ENCODE measurements around the gene RBFOX1. TPM values are rescaled to one million over a fixed set of nuclear protein-coding genes. Genes with fewer than 3 reads are reported as not detected.

The RBFOX1 gene
- total and polyA plus RNA-seq, 9 donors = 0.28 to 2.6 (median 0.48) TPM; not detected in 2

- Histone ChIP-seq H3K36me3 (no peaks in the 10 kb centered on the region), H3K27ac (no peak overlapping the region), H3K4me3 (no peak overlapping the region), H3K4me1 (ENCODE audit: insufficient read depth) (no peaks in the 10 kb centered on the region), H3K27me3 (no peaks in the 10 kb centered on the region), H3K9me3 (no peaks in the 10 kb centered on the region)
- 85 to 92% (median 91%) methylated on average over 5 of the region's 5 CpGs for WGBS, 3 donors
- TF ChIP-seq POLR2A (IDR thresholded peaks at IDR 0.05) = no peak
- TF ChIP-seq EP300 (IDR thresholded peaks at IDR 0.05) = no peak
- TF ChIP-seq, protein P1, sequence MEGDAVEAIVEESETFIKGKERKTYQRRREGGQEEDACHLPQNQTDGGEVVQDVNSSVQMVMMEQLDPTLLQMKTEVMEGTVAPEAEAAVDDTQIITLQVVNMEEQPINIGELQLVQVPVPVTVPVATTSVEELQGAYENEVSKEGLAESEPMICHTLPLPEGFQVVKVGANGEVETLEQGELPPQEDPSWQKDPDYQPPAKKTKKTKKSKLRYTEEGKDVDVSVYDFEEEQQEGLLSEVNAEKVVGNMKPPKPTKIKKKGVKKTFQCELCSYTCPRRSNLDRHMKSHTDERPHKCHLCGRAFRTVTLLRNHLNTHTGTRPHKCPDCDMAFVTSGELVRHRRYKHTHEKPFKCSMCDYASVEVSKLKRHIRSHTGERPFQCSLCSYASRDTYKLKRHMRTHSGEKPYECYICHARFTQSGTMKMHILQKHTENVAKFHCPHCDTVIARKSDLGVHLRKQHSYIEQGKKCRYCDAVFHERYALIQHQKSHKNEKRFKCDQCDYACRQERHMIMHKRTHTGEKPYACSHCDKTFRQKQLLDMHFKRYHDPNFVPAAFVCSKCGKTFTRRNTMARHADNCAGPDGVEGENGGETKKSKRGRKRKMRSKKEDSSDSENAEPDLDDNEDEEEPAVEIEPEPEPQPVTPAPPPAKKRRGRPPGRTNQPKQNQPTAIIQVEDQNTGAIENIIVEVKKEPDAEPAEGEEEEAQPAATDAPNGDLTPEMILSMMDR (IDR thresholded peaks at IDR 0.05) = no peak
- intact Hi-C loops (cut with DNase I) = no loop called here
- no peak for DNase-seq
These were observed 59.0 kb downstream of the RBFOX1 start for GRCh38 chr16:7391694-7392093.

GRCh38 chr16:7392206-7392605 is 59.6 kb downstream of the RBFOX1 start:
- 69 to 85% (median 82%) methylated on average over 1 of the region's 1 CpG for WGBS, 3 donors
- Histone ChIP-seq H3K27me3 (no peaks in the 10 kb centered on the region), H3K9me3 (no peaks in the 10 kb centered on the region), H3K4me3 (no peak overlapping the region), H3K4me1 (ENCODE audit: insufficient read depth) (no peaks in the 10 kb centered on the region), H3K27ac (no peak overlapping the region), H3K36me3 (no peaks in the 10 kb centered on the region)
- no peak for TF ChIP-seq EP300 (IDR thresholded peaks at IDR 0.05)
- TF ChIP-seq, protein P1 (IDR thresholded peaks at IDR 0.05) = no peak
- TF ChIP-seq POLR2A (IDR thresholded peaks at IDR 0.05) = no peak
- intact Hi-C loops (cut with DNase I) = no loop called here
- DNase-seq = no peak

DNA sequence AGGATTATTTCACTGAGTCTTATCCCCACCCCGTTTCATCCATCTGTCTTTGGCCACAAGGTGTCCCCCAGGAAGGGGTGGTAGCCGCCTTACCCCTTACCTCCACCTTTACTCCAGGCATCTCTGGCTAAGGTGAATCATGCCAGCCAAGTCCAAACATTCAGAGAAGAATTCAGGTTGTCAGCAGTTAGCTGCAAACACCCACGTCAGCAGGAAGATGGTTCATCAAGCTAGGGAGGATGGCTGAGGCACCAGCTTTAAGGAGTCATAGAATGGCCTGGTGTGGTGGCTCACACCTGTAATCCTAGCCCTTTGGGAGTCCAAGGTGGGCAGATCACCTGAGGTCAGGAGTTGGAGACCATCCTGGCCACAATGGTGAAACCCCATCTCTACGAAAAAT is 61.0 kb downstream of the RBFOX1 start:
- WGBS, 3 donors = 91 to 97% (median 92%) methylated on average over 4 of the region's 4 CpGs
- H3K9me3 ChIP-seq = no peaks in the 10 kb centered on the region
- H3K4me1 ChIP-seq (ENCODE audit: insufficient read depth) = no peaks in the 10 kb centered on the region
- intact Hi-C loops (cut with DNase I) = no loop called here
- no peak overlapping the region for H3K27ac ChIP-seq
- no peak for TF ChIP-seq POLR2A (IDR thresholded peaks at IDR 0.05)
- TF ChIP-seq EP300 (IDR thresholded peaks at IDR 0.05) = no peak
- TF ChIP-seq, protein P1 (IDR thresholded peaks at IDR 0.05) = no peak
- no peaks in the 10 kb centered on the region for H3K36me3 ChIP-seq
- no peaks in the 10 kb centered on the region for H3K27me3 ChIP-seq
- DNase-seq = no peak
- no peak overlapping the region for H3K4me3 ChIP-seq

- TF ChIP-seq EP300 (IDR thresholded peaks at IDR 0.05) (no peak), POLR2A (IDR thresholded peaks at IDR 0.05) (no peak)
- TF ChIP-seq, protein P1 (IDR thresholded peaks at IDR 0.05) = no peak
- Histone ChIP-seq H3K4me1 (ENCODE audit: insufficient read depth) (no peaks in the 10 kb centered on the region), H3K27ac (no peak overlapping the region), H3K27me3 (no peaks in the 10 kb centered on the region), H3K9me3 (no peaks in the 10 kb centered on the region), H3K36me3 (no peaks in the 10 kb centered on the region), H3K4me3 (no peak overlapping the region)
- WGBS, 3 donors = 54 to 65% (median 57%) methylated on average over 7 of the region's 7 CpGs
- no peak for DNase-seq
- intact Hi-C loops (cut with DNase I) = no loop called here
These were observed 62.2 kb downstream of the RBFOX1 start for GRCh38 chr16:7394720-7395336.

Data from ovary (tissue), 9 donors.